ENCODE results near the gene LSR. TPM values are rescaled to one million over a fixed set of nuclear protein-coding genes. Genes with fewer than 3 reads are reported as not detected.

Gene LSR
- total RNA-seq, 6 experiments from 2014 or later = 96.6 to 138 (median 112) TPM

DNA sequence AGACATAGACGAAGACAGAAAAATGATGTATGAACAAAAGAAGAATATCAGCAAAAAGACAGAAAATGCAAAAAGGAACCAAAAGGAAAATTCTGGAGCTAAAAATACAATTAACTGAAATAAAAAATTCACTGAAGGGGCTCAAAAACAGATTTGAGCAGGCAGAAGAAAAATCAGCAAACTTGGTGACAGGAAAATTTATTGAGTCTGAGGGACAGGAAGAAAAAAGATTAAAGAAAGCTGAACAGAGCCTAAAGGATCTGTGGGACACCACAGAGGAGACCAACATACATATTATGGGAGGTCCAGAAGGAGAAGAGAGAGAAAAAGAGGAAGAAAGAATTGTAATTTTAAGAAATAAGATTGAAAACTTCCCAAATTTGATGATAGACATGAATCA, 7.4 kb upstream of the LSR start:
- Histone ChIP-seq H3K9me3 (no peaks in the 10 kb centered on the region), H3K27me3 (no peaks in the 10 kb centered on the region), H3K36me3 (no peaks in the 10 kb centered on the region), H3K4me3 (no peak overlapping the region), H3K4me1 (no peaks in the 10 kb centered on the region), H3K27ac (no peak overlapping the region)
- no peak for ATAC-seq
- 36% methylated on average over 1 of the region's 1 CpG for WGBS (ENCODE audit: insufficient coverage, low coverage, low lambda C conversion rate, missing lambda C conversion rate)
- DNase-seq = no peak
- intact Hi-C loops (cut with DNase I) = no loop called here
- TF ChIP-seq, protein P1, sequence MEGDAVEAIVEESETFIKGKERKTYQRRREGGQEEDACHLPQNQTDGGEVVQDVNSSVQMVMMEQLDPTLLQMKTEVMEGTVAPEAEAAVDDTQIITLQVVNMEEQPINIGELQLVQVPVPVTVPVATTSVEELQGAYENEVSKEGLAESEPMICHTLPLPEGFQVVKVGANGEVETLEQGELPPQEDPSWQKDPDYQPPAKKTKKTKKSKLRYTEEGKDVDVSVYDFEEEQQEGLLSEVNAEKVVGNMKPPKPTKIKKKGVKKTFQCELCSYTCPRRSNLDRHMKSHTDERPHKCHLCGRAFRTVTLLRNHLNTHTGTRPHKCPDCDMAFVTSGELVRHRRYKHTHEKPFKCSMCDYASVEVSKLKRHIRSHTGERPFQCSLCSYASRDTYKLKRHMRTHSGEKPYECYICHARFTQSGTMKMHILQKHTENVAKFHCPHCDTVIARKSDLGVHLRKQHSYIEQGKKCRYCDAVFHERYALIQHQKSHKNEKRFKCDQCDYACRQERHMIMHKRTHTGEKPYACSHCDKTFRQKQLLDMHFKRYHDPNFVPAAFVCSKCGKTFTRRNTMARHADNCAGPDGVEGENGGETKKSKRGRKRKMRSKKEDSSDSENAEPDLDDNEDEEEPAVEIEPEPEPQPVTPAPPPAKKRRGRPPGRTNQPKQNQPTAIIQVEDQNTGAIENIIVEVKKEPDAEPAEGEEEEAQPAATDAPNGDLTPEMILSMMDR (IDR thresholded peaks at IDR 0.05) = no peak
- TF ChIP-seq POLR2A (IDR thresholded peaks at IDR 0.05) = no peak

GRCh38 chr19:35246466-35247092, 2.2 kb upstream of the LSR start:
- no peaks in the 10 kb centered on the region for H3K9me3 ChIP-seq
- H3K27me3 ChIP-seq = no peaks in the 10 kb centered on the region
- H3K36me3 ChIP-seq = peaks cover 0 to 5% (median under 1%) of the 10 kb centered on the region in 4 donors
- TF ChIP-seq POLR2A (IDR thresholded peaks at IDR 0.05) = no peak
- TF ChIP-seq, protein P1 (IDR thresholded peaks at IDR 0.05) = no peak
- 60% methylated on average over 4 of the region's 4 CpGs for WGBS (ENCODE audit: insufficient coverage, low coverage, low lambda C conversion rate, missing lambda C conversion rate)
- peaks cover 0 to 7% (median 2%) of the 10 kb centered on the region in 4 donors for H3K4me1 ChIP-seq
- H3K4me3 ChIP-seq = no peak overlapping the region
- DNase-seq = no peak
- no peak overlapping the region for H3K27ac ChIP-seq
- ATAC-seq = no peak
- intact Hi-C loops (cut with DNase I) = no loop called here

DNA sequence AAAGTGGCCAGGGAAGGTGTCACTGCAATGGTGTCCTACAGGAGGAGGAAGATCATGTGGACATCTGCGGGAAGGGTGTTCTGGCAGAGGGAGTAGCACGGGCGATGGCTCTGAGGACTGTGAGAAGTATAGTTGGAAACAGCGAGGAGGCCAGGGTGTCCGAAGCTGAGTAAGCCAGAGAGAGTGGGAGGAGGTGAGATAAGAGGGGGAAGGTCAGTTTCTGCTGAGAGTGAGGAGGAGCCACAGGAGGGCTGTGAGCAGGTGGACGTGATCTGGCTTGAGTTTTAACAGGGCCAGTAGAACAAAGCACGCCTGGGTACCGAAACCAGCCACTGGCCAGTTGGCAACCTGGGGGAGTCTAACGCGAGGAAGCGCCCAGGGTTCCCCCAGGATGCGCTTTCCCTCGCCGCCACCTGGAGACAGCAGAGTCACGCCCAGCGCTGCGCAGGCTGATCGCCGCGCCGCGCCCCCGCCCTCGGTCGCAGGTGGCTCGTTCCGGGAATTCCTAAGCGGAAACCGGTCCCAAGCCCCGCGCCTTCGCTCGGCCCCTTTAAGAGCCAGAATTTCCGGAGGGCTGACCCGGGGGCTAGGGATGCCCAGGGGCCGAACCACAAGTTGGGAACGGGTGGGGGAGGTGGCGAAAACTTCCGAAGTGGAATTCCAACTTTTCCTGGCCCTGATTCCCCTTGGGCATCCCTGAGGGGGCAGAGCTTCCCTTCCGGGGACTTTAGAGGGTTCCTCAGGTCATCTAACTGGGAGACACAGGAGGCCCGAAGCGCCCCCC, 1.1 kb upstream of the LSR start:
- intact Hi-C loops (cut with DNase I) = no loop called here
- peak; percentile 85 to 94 (median 93) for DNase-seq
- H3K27ac ChIP-seq = peak overlapping the region; percentile 68 to 99 (median 98)
- peak overlapping the region; percentile 70 to 88 (median 81) for H3K4me3 ChIP-seq
- H3K27me3 ChIP-seq = no peaks in the 10 kb centered on the region
- peaks cover 0 to 6% (median under 1%) of the 10 kb centered on the region in 4 donors for H3K36me3 ChIP-seq
- no peaks in the 10 kb centered on the region for H3K9me3 ChIP-seq
- WGBS (ENCODE audit: insufficient coverage, low coverage, low lambda C conversion rate, missing lambda C conversion rate) = 3% methylated on average over 11 of the region's 42 CpGs
- H3K4me1 ChIP-seq = peaks cover 0 to 7% (median 2%) of the 10 kb centered on the region in 4 donors
- TF ChIP-seq POLR2A (IDR thresholded peaks at IDR 0.05) = no peak
- TF ChIP-seq, protein P1 (IDR thresholded peaks at IDR 0.05) = peak; percentile 46 to 67 (median 58)
- ATAC-seq = peak; percentile 73 to 84 (median 78)

DNA sequence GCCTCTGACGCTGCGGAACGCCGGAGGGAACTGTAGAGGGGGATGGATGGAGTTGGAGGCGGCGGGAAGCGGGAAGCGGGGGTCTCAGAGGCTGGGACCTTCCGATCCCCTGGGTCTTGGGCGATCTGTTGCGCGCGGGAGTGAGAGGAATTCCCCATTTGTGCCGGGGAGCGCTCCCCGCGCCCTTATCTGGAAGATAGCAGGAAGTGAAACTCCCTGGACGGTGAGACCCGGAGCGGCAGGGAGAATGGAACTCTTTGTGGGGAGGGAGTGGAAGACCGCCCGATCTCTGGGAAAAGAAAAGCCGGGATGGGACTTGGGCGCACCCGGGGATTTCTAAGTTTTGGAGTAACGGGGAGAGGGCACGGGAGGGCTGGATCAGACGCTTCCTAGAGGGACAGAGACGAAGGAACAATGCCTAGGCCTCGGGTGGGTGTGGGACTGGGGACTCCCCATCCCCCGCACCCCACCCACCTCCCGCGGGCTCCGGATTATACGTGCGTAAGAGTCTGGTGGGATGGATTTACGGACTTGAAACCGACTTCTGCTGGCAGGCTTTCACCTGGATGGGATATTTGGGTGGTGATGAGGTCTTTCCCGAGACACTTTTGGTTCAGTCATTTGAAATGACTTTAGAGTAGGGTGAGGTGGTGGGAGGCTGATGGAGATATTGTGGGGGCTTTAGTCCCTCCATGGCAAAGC, 495 bp downstream of the LSR start:
- ATAC-seq = no peak
- WGBS (ENCODE audit: insufficient coverage, low coverage, low lambda C conversion rate, missing lambda C conversion rate) = under 1% methylated on average over 20 of the region's 39 CpGs
- Histone ChIP-seq H3K27me3 (no peaks in the 10 kb centered on the region), H3K4me1 (peaks cover 0 to 7% (median 2%) of the 10 kb centered on the region in 4 donors), H3K9me3 (no peaks in the 10 kb centered on the region), H3K27ac (peak overlapping the region; percentile 68 to 99 (median 98)), H3K36me3 (peaks cover 0 to 6% (median 4%) of the 10 kb centered on the region in 4 donors), H3K4me3 (peak overlapping the region; percentile 70 to 88 (median 81))
- intact Hi-C loops (cut with DNase I) = no loop called here
- TF ChIP-seq POLR2A (IDR thresholded peaks at IDR 0.05) = no peak
- TF ChIP-seq, protein P1 (IDR thresholded peaks at IDR 0.05) = no peak
- no peak for DNase-seq
